Measurements from ENCODE around the gene NDUFS6.

The NDUFS6 gene

GRCh38 chr5:1765141-1765879 is 35.9 kb upstream of the NDUFS6 start:
- CTCF ChIA-PET, result interaction anchor here (0.6 to 1.0 kb wide), 2 partner anchors 275 to 285 kb away, joined by 3 to 4 read pairs; no protein-coding TSS in a partner anchor
- H3K36me3 ChIP-seq (ENCODE audit: control insufficient read depth in 2 of 2, insufficient read depth in 1 of 2, low read length in 2 of 2), result no peaks in the 10 kb centered on the region
- TF ChIP-seq ZNF426 (tag by site-specific recombination; IDR thresholded peaks at IDR 0.05) (no peak), ZNF280C (tag by site-specific recombination; IDR thresholded peaks at IDR 0.05) (no peak)
- POLR2A ChIA-PET, result no interaction called here
- no peak overlapping the region for H3K27ac ChIP-seq (ENCODE audit: extremely low read depth, low read depth, low read length)
- H3K9me3 ChIP-seq (ENCODE audit: control insufficient read depth, insufficient read depth, low read depth, low read length), result no peaks in the 10 kb centered on the region
- H3K4me1 ChIP-seq (ENCODE audit: control insufficient read depth, insufficient read depth, low read length), result no peaks in the 10 kb centered on the region
- no peak overlapping the region for H3K4me3 ChIP-seq (ENCODE audit: low read depth, low read length)

- POLR2A ChIA-PET, result no interaction called here
- no peak overlapping the region for H3K4me3 ChIP-seq (ENCODE audit: low read depth, low read length)
- no peaks in the 10 kb centered on the region for H3K4me1 ChIP-seq (ENCODE audit: control insufficient read depth, insufficient read depth, low read length)
- H3K36me3 ChIP-seq (ENCODE audit: control insufficient read depth in 2 of 2, insufficient read depth in 1 of 2, low read length in 2 of 2), result no peaks in the 10 kb centered on the region
- CTCF ChIA-PET, result interaction anchor here (0.6 to 1.0 kb wide), 2 partner anchors 274 to 286 kb away, joined by 3 to 4 read pairs; no protein-coding TSS in a partner anchor
- no peaks in the 10 kb centered on the region for H3K9me3 ChIP-seq (ENCODE audit: control insufficient read depth, insufficient read depth, low read depth, low read length)
- no peak overlapping the region for H3K27ac ChIP-seq (ENCODE audit: extremely low read depth, low read depth, low read length)
- TF ChIP-seq ZNF10 (tag by site-specific recombination; IDR thresholded peaks at IDR 0.05) (peak; percentile 92), ZNF148 (tag by site-specific recombination; IDR thresholded peaks at IDR 0.05; ENCODE audit: borderline replicate concordance) (no peak)
These were observed 35.3 kb upstream of the NDUFS6 start for GRCh38 chr5:1765880-1766235.

GRCh38 chr5:1767524-1768282 is 33.5 kb upstream of the NDUFS6 start:
- Histone ChIP-seq H3K4me1 (ENCODE audit: control insufficient read depth, insufficient read depth, low read length) (no peaks in the 10 kb centered on the region), H3K9me3 (ENCODE audit: control insufficient read depth, insufficient read depth, low read depth, low read length) (no peaks in the 10 kb centered on the region), H3K27ac (ENCODE audit: extremely low read depth, low read depth, low read length) (no peak overlapping the region), H3K36me3 (ENCODE audit: control insufficient read depth in 2 of 2, insufficient read depth in 1 of 2, low read length in 2 of 2) (no peaks in the 10 kb centered on the region), H3K4me3 (ENCODE audit: low read depth, low read length) (no peak overlapping the region)
- TF ChIP-seq KLF7 (tag by site-specific recombination; IDR thresholded peaks at IDR 0.05; ENCODE audit: borderline replicate concordance), result no peak
- no peak for TF ChIP-seq ZNF169 (tag by site-specific recombination; IDR thresholded peaks at IDR 0.05)
- peak; percentile 90 for TF ChIP-seq GLIS1 (tag by site-specific recombination; IDR thresholded peaks at IDR 0.05)
- ChIA-PET CTCF (interaction anchor here (0.5 to 0.6 kb wide), 2 partner anchors 8 to 22 kb away, joined by 3 read pairs; no protein-coding TSS in a partner anchor), POLR2A (no interaction called here)

GRCh38 chr5:1768283-1769000 is 32.8 kb upstream of the NDUFS6 start:
- TF ChIP-seq EGR2 (tag by site-specific recombination; IDR thresholded peaks at IDR 0.05; ENCODE audit: low read depth) (peak; percentile 60), ZFHX2 (tag by site-specific recombination; conservative IDR thresholded peaks at IDR 0.05) (peak; percentile 48), ZNF354C (tag by site-specific recombination; IDR thresholded peaks at IDR 0.05; ENCODE audit: borderline replicate concordance, low read depth) (no peak)
- Histone ChIP-seq H3K27ac (ENCODE audit: extremely low read depth, low read depth, low read length) (no peak overlapping the region), H3K36me3 (ENCODE audit: control insufficient read depth in 2 of 2, insufficient read depth in 1 of 2, low read length in 2 of 2) (no peaks in the 10 kb centered on the region), H3K4me1 (ENCODE audit: control insufficient read depth, insufficient read depth, low read length) (no peaks in the 10 kb centered on the region), H3K4me3 (ENCODE audit: low read depth, low read length) (no peak overlapping the region), H3K9me3 (ENCODE audit: control insufficient read depth, insufficient read depth, low read depth, low read length) (no peaks in the 10 kb centered on the region)
- CTCF ChIA-PET, result no interaction called here
- POLR2A ChIA-PET, result no interaction called here
